ENCODE measurements around the gene CALY.

CALY gene

DNA sequence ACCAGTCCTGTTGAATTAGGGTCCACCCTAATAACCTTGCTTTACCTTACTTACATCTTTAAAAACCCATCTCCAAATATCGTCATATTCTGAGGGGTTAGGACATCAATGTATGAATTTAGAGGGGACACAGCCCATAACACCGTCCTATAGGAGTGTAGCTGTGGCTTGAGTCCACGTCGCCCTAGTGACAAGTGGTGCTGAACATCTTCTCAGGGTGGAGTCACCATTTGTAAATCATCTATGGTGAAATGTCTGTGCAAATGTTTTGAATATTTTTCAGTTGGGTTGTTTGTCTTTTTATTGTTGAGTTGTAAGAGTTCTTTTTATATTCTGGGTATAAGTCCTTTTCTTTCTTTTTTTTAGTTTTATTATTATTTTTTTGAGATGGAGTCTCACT, 5.3 kb upstream of the CALY start:
- DNase-seq (ENCODE audit: low read depth, low spot score), result no peak
- Histone ChIP-seq H3K27ac (ENCODE audit: low read length) (no peak overlapping the region), H3K4me1 (ENCODE audit: control insufficient read depth, insufficient read depth, low read length) (0 out of 2 replicates have a peak, but pooled peaks cover 3% of the 10 kb centered on the region), H3K9me3 (ENCODE audit: control insufficient read depth, insufficient read depth, low read length) (no peaks in the 10 kb centered on the region), H3K4me3 (ENCODE audit: low read length) (no peak overlapping the region), H3K36me3 (ENCODE audit: control insufficient read depth, insufficient read depth, low read length) (no peaks in the 10 kb centered on the region), H3K27me3 (ENCODE audit: control insufficient read depth, insufficient read depth, low read length) (peaks cover 5% of the 10 kb centered on the region; the same call in 1 of the 2 replicates)
- no CpG with 5 or more reads among the region's 4 CpGs for whole genome bisulfite sequencing (ENCODE audit: insufficient coverage, insufficient read length)

DNA sequence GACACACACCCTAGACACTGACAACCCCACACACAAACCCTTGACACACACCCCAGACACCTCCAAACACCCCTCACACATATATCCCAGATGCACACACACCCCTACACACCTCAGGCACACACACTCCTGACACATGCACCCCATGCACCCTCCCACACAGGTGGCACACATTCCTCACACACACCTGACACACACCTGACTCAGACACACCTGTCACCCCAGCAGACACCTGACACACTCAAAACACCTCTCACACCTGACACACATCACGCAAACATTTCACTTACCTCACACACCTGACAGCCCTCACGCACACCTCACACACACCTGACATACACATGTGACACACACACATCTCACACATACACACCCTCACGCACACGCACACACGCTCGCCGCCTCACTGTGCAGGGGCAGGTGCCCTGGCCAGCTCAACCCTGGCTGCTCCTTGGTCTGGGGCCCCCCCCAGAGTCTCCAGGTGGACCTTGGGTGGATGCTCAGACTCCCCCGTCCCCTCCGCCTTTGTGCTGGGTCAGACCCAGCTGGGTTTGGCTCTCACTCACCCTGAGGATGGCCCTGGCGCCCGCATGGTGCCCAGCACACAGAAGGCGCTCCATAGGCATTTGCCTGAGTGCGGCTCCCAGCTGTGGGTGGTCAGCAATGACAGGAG, 3.1 kb upstream of the CALY start:
- Histone ChIP-seq H3K4me3 (ENCODE audit: low read length) (no peak overlapping the region), H3K4me1 (ENCODE audit: control insufficient read depth, insufficient read depth, low read length) (peaks cover 5% of the 10 kb centered on the region; the same call in 1 of the 2 replicates), H3K36me3 (ENCODE audit: control insufficient read depth, insufficient read depth, low read length) (peaks cover 2% of the 10 kb centered on the region; the same call in 1 of the 2 replicates), H3K27me3 (ENCODE audit: control insufficient read depth, insufficient read depth, low read length) (peaks cover 23% of the 10 kb centered on the region; the same call in 1 of the 2 replicates), H3K27ac (ENCODE audit: low read length) (no peak overlapping the region), H3K9me3 (ENCODE audit: control insufficient read depth, insufficient read depth, low read length) (no peaks in the 10 kb centered on the region)
- 100% methylated on average over 3 of the region's 13 CpGs for WGBS (ENCODE audit: insufficient coverage, insufficient read length)
- DNase-seq (ENCODE audit: low read depth, low spot score), result no peak

DNA sequence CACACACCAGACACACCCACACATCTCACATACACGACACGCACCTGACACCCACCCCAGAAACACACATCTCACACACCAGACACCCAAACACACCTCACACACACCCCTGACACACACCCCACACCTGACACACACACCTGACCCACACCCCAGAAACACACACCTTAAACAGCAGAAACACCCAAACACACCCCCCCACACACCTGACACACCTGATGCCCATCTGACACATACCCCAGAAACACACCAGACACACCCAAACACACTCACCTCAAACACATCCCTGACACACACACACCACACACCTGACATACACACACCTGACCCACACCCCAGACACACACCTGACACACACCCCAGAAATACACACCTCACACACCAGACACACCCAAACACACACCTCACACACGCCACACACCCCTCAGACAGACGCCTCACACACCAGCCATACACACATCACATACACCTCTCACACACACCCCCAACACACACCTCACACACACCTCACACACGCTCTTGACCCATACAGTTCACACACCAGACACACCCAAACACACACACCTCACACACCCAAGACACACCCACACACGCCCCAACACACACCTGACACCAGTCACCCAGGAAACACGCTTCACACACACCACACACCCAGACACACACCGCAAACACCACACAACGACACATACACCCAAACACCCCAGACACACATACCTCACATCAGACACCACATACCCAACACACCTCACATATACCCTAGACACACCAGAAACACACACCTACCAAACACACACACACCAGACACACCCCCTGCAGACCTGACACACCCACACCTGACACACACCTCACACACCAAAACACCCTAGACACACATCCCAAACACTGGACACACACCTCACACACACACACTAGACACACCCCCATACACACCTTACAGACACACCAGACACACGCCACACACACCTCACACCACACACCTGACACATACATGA, 1.7 kb upstream of the CALY start:
- Histone ChIP-seq H3K27ac (ENCODE audit: low read length) (no peak overlapping the region), H3K4me1 (ENCODE audit: control insufficient read depth, insufficient read depth, low read length) (peaks cover 4% of the 10 kb centered on the region; the same call in 1 of the 2 replicates), H3K4me3 (ENCODE audit: low read length) (no peak overlapping the region), H3K9me3 (ENCODE audit: control insufficient read depth, insufficient read depth, low read length) (no peaks in the 10 kb centered on the region), H3K27me3 (ENCODE audit: control insufficient read depth, insufficient read depth, low read length) (peaks cover 30% of the 10 kb centered on the region; the same call in 1 of the 2 replicates), H3K36me3 (ENCODE audit: control insufficient read depth, insufficient read depth, low read length) (peaks cover 2% of the 10 kb centered on the region; the same call in 1 of the 2 replicates)
- DNase-seq (ENCODE audit: low read depth, low spot score), result no peak
- WGBS (ENCODE audit: insufficient coverage, insufficient read length), result 100% methylated on average over 9 of the region's 10 CpGs

DNA sequence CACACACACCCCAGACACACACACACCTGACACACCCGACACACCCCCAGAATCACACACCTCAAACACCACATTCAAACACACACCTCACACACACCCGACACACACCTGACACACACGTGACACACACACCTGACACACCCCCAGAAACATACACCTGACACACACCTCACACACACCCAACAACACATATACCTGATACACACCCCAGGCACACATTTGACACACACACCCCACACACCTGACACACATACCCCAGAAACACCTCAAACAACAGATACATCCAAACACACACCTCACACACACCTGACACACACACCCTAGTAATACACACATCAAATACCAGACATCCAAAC, 652 bp upstream of the CALY start:
- Histone ChIP-seq H3K36me3 (ENCODE audit: control insufficient read depth, insufficient read depth, low read length) (peaks cover 2% of the 10 kb centered on the region; the same call in 1 of the 2 replicates), H3K27ac (ENCODE audit: low read length) (no peak overlapping the region), H3K27me3 (ENCODE audit: control insufficient read depth, insufficient read depth, low read length) (peaks cover 36% of the 10 kb centered on the region; the same call in 1 of the 2 replicates), H3K9me3 (ENCODE audit: control insufficient read depth, insufficient read depth, low read length) (no peaks in the 10 kb centered on the region), H3K4me1 (ENCODE audit: control insufficient read depth, insufficient read depth, low read length) (peaks cover 2% of the 10 kb centered on the region; the same call in 1 of the 2 replicates), H3K4me3 (ENCODE audit: low read length) (no peak overlapping the region)
- DNase-seq (ENCODE audit: low read depth, low spot score), result no peak
- WGBS (ENCODE audit: insufficient coverage, insufficient read length), result 100% methylated on average over 3 of the region's 3 CpGs

DNA sequence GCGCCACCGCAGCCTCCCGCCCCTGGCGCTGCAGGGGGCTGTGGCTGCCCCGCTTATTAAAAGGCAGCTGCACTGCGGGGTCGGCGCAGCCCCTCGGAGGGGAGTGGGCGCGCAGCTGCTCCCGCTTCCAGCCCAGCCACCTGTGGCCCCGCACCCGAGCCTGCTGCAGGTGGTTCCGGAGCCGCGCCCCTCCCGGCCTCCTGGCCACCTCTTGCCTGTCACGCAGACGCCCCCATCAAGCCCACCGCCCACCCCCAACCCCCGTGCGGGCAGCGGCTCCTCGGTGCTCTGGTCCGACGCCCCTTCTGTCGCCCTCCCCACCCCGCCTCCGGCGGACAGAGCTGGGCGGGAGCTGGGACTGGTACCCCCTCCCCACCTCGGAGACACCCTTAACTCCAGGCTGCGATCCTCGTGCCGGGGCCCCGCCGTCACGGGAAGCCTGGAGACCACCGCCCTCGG, 549 bp downstream of the CALY start:
- DNase-seq (ENCODE audit: low read depth, low spot score), result no peak

DNA sequence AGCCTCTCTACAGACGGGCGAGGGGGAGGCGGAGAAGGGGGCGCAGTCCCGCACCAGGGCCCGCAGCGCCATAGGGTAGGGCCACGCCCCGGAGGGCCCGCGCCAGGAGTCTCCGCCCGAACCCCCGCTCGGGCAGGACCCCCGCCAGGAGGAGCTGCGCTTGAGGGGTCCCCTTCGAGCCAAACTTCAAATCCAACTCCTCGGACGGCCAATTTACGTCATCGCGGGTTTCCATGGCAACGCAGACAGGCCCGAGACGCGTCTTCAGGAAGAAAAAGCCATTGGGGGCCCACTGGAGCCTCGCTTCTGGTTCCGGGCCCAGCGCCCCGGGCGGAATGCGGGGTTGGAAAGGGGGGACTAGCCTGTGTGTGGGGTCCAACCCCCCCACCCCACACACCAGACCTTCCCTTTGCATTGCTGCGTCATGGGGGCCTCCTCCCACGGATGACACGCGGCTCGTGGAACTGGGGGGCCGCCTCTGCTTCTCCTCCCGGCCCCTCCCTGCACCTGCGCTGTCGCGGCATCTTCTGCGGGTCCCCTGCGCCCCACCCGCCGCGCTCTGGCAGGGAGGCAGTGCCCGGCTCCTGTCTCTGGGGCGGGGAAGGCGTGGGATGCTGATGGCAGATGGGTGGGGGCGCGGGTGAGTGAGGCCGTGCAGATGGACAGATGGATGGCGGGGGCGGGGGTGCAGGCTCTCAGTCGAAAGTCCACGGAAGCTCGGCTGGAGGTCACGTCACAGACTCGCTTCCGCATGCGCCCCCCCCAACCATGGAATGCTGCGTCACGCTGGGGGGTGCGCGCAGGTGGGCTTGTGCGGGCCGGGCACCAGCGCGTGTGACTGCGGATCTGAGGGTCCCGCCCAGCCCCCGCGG, 1.2 kb downstream of the CALY start:
- DNase-seq (ENCODE audit: low read depth, low spot score), result no peak
- Histone ChIP-seq H3K27me3 (ENCODE audit: control insufficient read depth, insufficient read depth, low read length) (peaks cover 40% of the 10 kb centered on the region; the same call in 1 of the 2 replicates), H3K27ac (ENCODE audit: low read length) (no peak overlapping the region), H3K4me3 (ENCODE audit: low read length) (peak overlapping the region; percentile 31; the same call in 1 of the 2 replicates), H3K4me1 (ENCODE audit: control insufficient read depth, insufficient read depth, low read length) (peaks cover 2% of the 10 kb centered on the region; the same call in 1 of the 2 replicates), H3K36me3 (ENCODE audit: control insufficient read depth, insufficient read depth, low read length) (peaks cover 2% of the 10 kb centered on the region; the same call in 1 of the 2 replicates), H3K9me3 (ENCODE audit: control insufficient read depth, insufficient read depth, low read length) (no peaks in the 10 kb centered on the region)
- no CpG with 5 or more reads among the region's 75 CpGs for WGBS (ENCODE audit: insufficient coverage, insufficient read length)

More for the DNA sequence above, 549 bp downstream of the CALY start:
- Histone ChIP-seq H3K27me3 (ENCODE audit: control insufficient read depth, insufficient read depth, low read length) (peaks cover 40% of the 10 kb centered on the region; the same call in 1 of the 2 replicates), H3K27ac (ENCODE audit: low read length) (no peak overlapping the region), H3K9me3 (ENCODE audit: control insufficient read depth, insufficient read depth, low read length) (no peaks in the 10 kb centered on the region), H3K4me3 (ENCODE audit: low read length) (no peak overlapping the region), H3K36me3 (ENCODE audit: control insufficient read depth, insufficient read depth, low read length) (peaks cover 2% of the 10 kb centered on the region; the same call in 1 of the 2 replicates), H3K4me1 (ENCODE audit: control insufficient read depth, insufficient read depth, low read length) (peaks cover 2% of the 10 kb centered on the region; the same call in 1 of the 2 replicates)
- WGBS (ENCODE audit: insufficient coverage, insufficient read length), result no CpG with 5 or more reads among the region's 41 CpGs

DNA sequence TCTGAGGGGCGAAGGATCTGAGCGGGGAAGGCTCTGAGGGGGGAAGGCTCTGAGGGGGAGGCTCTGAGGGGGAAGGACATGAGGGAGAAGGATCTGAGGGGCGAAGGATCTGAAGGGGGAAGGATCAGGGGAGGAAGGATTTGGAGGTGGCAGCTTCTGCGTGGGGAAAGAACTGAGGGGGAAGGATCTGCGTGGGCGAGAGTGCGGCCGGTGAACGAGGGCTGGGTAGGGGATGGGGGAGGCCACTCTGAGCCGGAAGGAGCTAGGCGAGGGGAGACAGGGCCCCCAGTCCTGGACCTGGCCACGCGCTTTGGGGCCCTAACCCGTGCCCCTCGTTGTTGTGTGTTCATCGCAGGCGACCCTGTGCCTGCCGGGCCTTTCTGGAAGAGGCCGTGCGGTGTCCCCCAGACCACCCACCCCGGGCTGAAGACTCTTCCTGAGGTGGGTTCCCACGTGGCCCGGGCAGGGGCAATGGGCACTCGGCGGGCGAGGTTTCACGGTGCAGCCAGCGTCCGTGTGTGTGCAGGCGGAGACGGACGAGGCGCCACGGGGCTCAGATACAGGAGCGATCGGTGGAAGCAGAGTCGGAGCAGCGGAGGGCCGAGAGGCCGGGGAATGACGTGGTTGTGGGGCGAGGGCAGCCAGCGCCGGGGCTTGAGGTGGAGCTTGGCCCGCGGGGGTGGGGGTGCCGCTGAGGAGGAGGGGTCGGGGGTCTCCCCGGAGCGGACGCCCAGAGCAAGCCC, 2.0 kb downstream of the CALY start:
- Histone ChIP-seq H3K4me1 (ENCODE audit: control insufficient read depth, insufficient read depth, low read length) (peaks cover 2% of the 10 kb centered on the region; the same call in 1 of the 2 replicates), H3K4me3 (ENCODE audit: low read length) (peak overlapping the region; percentile 31; the same call in 1 of the 2 replicates), H3K27ac (ENCODE audit: low read length) (no peak overlapping the region), H3K36me3 (ENCODE audit: control insufficient read depth, insufficient read depth, low read length) (peaks cover 2% of the 10 kb centered on the region; the same call in 1 of the 2 replicates), H3K27me3 (ENCODE audit: control insufficient read depth, insufficient read depth, low read length) (peaks cover 40% of the 10 kb centered on the region; the same call in 1 of the 2 replicates), H3K9me3 (ENCODE audit: control insufficient read depth, insufficient read depth, low read length) (no peaks in the 10 kb centered on the region)
- DNase-seq (ENCODE audit: low read depth, low spot score), result no peak
- no CpG with 5 or more reads among the region's 51 CpGs for WGBS (ENCODE audit: insufficient coverage, insufficient read length)

DNA sequence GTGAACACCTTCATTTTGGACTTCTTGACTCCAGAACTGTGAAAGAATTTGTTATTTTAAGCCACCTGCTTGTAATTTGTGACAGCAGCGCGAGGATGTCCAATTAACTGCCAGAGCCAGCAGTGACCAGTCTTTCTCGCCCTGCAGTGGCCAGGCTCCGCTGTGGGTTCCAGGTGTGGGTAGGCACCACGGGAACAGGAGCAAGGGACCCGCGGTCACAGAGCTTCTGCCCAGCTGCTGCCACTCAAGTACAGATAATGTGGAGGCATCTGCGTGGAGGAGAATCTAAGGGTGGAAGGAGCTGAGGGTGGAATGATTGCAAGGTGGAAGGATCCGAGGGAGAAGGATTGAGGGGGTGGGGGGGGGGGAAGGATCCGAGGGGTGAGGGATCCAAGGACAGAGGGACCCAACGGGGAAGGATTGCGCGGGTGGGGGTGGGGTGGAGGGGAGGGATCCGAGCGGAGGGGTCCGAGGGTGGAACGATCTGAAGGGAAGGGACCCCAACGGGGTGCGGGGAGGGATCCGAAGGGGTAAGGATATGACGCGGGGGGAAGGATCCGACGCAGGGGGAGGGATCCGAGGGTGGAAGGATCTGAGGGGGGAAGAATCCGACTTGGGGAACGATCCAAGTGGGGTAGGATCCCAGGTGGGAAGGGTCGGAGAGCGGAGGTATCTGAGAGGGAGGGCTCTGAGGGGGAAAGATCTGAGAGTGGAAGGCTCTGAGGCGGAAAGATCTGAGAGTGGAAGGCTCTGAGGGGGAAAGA, 3.6 kb downstream of the CALY start:
- Histone ChIP-seq H3K27ac (ENCODE audit: low read length) (no peak overlapping the region), H3K27me3 (ENCODE audit: control insufficient read depth, insufficient read depth, low read length) (peaks cover 43% of the 10 kb centered on the region; the same call in 1 of the 2 replicates), H3K4me3 (ENCODE audit: low read length) (no peak overlapping the region), H3K9me3 (ENCODE audit: control insufficient read depth, insufficient read depth, low read length) (no peaks in the 10 kb centered on the region), H3K4me1 (ENCODE audit: control insufficient read depth, insufficient read depth, low read length) (peaks cover 2% of the 10 kb centered on the region; the same call in 1 of the 2 replicates), H3K36me3 (ENCODE audit: control insufficient read depth, insufficient read depth, low read length) (peaks cover 2% of the 10 kb centered on the region; the same call in 1 of the 2 replicates)
- WGBS (ENCODE audit: insufficient coverage, insufficient read length), result no CpG with 5 or more reads among the region's 30 CpGs
- no peak for DNase-seq (ENCODE audit: low read depth, low spot score)
